GM21529 (cell line): Measurements from ENCODE around the gene MTHFD1L.

Experiments used
- ATAC-seq: cut with Tn5 transposase; IDR thresholded peaks from one replicate; pipeline ENCODE4 v1.9.1; 2021; ENCODE audit not compliant: unreplicated experiment

MTHFD1L gene

GRCh38 chr6:150931405-150931804 lies 65.9 kb downstream of the MTHFD1L start:
- no peak for ATAC-seq

DNA sequence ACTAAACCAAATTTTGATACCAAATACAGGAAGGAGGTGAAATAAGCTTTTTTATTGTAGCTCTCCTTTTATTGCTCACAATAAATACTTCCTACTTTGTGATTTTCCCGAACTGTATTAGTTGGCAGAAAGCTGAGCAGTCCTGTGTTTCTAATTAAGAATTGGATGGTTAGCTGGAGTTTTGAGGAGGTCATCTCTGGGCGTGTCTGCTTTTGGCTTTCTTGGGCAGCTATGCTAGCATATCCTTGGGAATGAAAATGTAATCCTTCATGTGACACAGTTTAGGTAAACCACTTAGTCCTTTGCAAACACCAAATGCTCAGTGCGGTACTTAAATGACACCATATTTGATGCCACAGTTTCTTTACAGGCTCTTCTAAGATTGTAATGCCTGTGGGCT lies 67.5 kb downstream of the MTHFD1L start:
- no peak for ATAC-seq

- no peak for ATAC-seq
These were observed 68.9 kb downstream of the MTHFD1L start for GRCh38 chr6:150934380-150934779.

- no peak for ATAC-seq
These were observed 70.6 kb downstream of the MTHFD1L start for GRCh38 chr6:150936021-150936555.

GRCh38 chr6:150937132-150937906 lies 71.8 kb downstream of the MTHFD1L start:
- no peak for ATAC-seq

DNA sequence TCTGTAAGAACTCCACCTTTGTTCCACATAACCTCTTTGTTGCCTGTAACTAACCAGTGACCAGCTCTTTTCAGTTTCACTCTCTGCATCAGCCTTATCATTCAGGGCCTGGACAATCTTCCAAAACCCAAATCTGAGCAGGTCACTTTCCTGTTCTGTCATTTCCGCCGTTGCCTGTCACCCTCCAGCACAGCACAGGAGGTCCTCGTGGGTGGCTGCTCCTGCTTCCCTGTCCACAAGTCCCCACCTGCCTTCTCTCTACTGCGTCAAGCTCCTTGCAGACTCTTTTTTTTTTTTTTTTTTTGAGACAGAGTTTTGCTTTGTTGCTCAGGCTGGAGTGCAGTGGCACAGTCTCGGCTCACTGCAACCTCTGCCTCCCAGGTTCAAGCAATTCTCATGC lies 73.9 kb downstream of the MTHFD1L start:
- no peak for ATAC-seq

DNA sequence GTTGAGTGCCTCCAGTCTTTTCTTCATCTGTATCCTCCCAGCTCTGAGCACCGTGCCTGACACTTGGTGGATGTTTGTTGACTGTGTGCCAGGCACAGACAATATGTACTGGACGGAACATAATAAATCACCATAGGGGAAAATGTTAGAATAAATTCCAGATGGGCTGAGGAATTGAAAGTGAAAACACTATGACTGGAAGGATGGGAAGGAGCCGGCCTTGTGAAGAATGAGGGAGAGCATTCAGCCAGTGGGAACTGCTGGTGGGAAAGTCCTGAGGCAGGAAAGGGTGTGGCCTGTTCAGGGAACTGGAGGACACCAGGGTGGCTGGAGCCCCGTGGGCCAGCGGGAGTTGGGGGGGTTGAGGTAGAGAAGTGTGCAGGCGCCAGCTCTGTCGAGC lies 75.4 kb downstream of the MTHFD1L start:
- ATAC-seq = no peak

DNA sequence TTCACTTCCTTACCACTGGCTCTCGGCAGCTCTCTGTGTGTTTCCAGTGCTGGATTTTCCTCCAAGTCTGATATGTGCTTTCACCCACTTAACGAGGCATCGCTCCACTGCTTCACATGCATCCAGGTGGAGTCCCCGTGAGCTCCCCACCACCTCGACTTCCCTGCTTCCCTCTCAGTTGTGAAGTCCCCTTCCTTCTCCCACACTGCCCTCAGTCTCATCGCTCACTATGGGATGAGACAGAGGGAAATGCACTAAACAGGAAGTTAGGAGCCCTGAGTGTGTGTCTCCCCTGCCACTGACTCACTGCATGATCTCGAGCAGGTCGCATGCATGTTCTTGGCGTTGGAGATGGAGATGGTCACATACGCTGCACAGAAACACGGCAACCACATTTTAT lies 84.0 kb downstream of the MTHFD1L start:
- no peak for ATAC-seq

DNA sequence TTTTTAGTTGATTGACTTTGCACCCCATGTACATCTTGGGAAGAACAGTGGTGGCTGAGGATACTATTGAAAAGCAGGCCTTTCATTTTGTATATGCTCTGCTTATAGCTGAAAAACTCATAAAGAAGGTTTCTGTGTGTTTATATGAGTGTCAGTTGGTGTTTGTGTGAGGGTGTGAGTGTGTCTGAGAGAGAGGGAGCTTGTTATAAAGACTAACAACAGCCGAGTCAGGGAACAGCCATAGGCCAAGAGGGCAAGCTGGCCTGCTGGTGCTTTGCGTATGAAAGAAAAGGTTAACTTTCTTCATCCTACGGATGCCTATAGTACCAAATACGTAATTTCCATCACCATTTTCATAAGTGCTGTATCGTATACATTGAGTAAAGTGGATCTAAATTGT lies 88.3 kb downstream of the MTHFD1L start:
- no peak for ATAC-seq

GRCh38 chr6:150959166-150959565 lies 93.7 kb downstream of the MTHFD1L start:
- ATAC-seq = no peak

GRCh38 chr6:150962436-150962835 lies 96.9 kb downstream of the MTHFD1L start:
- no peak for ATAC-seq

DNA sequence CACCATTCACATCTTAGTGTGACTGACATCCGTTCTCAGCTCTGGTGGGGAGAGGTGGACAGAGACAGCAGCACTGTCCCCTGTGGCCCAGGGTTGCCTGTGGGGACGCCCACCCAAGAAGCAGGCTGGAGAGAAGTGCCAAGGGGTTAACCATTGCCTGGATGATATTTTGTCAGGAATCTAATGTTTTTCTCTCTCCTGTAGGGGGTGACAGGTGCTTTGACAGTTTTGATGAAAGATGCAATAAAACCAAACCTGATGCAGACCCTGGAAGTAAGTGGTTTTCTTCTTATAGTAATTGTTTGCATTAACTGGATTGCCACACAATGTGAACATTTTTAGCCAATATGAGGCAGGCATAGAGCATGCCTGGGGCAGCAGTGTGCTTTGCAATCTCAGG lies 99.3 kb downstream of the MTHFD1L start:
- ATAC-seq = no peak

GRCh38 chr6:150966786-150967185 lies 101.3 kb downstream of the MTHFD1L start:
- no peak for ATAC-seq

DNA sequence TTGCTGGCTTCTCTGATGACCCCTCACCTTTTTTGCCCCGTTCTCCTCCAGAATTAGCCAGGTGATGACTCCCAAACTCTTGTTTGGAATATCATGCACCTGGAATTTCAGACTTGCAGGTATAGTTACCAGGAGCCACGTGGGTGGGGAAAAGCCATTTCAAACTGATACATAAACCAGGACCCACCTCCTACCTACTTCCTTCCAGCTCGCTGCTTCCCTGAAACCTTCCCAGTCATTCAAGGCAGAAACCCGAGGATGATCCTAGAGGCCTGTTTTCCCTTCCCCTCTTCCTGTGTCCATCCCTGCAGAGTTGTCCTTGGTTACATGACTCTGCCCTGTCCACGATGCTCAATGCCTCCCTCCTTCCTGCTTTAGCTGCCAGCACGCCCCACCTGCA lies 101.9 kb downstream of the MTHFD1L start:
- no peak for ATAC-seq

- no peak for ATAC-seq
These were observed 102.4 kb downstream of the MTHFD1L start for GRCh38 chr6:150967910-150968309.

DNA sequence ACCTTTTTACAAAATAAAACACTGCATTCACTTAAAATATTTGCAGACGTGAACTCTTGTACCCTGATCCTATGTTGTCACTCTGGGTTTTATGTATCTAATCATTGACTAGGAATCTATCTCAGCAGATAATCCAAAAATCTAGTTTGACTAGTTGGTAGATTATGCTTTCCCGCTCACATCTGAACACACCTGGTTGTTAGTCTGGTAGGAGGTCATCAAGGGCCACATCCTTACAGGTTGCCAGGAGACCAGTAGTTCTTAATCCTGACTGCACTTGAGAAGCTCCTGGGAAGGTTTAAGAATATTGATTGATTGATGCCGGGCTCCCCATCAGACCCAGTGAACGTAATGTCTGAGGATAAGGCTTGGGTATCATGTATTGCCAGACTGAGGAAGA lies 104.4 kb downstream of the MTHFD1L start:
- ATAC-seq = no peak

GRCh38 chr6:150971219-150971618 lies 105.7 kb downstream of the MTHFD1L start:
- no peak for ATAC-seq

GRCh38 chr6:150975136-150975535 lies 109.6 kb downstream of the MTHFD1L start:
- no peak for ATAC-seq

DNA sequence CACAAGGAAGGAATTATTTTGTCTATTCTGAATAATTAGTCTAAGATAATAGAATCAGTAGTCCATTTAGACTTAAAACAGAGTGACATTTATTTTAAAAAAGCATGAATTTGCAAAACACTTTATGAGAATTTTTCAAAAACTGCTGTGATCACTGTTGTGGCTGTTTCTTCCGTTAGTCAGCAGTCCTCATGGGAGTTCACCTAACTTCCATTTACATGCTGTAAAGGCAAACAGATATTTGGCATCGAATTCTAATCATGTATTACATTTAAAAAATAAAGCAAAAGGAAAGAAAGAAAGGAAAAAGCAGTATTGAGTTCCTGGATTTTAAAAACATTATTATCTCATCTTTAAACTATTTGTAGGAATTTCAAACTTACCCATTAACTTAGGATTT lies 111.8 kb downstream of the MTHFD1L start:
- no peak for ATAC-seq

DNA sequence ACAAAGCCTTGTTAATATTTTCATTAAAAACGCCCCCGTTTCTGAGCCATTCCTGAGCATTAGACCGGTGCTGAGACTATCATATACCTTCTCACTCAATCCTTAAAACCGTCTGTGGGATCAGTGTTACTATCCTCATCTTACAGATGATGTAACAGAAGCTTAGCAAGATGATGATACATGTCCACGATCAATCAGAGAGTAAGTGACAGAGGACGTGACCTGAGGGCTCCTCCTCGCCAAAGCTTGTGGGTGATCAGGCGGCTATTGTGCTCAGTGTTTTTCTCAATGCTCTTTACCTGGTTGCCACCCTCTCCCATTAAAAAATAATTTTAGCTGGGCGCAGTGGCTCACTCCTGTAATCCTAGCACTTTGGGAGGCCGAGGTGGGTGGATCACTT lies 113.1 kb downstream of the MTHFD1L start:
- no peak for ATAC-seq

DNA sequence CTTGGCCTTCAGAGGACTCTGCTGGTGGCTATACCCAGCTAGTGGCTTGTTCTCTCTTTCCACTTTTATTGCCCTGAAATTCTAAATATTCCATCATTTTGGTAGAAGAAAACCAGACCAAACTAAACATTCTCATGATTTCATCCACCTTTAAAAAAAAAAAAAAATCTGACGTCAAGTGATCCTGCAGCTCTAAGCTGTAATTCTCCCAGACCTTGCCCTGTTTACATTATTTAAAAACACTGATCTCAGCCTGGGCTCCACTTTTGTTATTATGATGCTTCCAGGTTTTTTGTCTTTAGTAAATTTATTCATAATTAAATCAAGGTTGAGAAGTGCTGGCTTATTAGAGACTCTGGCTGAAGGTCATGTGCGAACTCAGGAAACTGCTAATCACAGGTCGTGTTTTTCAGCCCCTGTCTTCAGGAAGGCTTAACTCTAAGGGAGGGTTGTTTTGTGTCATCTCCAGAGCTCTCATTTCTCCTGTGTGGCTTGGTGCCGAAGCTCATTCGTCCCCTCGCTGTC lies 114.4 kb downstream of the MTHFD1L start:
- ATAC-seq = no peak

DNA sequence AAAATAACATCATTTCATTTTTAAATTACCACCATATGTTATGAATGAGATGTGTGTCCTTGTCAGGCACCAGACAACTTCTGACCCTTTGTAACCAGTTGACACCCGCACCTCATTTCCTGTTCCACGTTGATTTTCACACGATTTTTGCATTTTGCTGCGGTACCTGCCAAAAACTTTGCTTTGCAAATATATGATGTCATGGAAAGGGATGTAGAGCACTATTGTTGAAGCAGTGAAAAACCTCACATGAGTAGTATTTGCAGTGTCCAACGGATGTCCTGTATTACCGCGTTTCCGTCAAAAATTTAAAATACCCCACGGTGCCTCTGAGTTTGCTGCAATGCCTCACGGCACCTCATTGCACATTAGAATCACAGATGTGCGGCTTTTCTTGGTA lies 115.6 kb downstream of the MTHFD1L start:
- ATAC-seq = peak; percentile 89

- no peak for ATAC-seq
These were observed 116.2 kb downstream of the MTHFD1L start for GRCh38 chr6:150981669-150982068.
